K562 (cell line): ENCODE measurements around the gene STX11. TPM values are rescaled to one million over a fixed set of nuclear protein-coding genes. Genes with fewer than 3 reads are reported as not detected.

Experiments used
- CTBP1 ChIP-seq: fragments of 450-650 bp; IDR thresholded peaks from 2 replicates; pipeline ENCODE4 v1.6.1; 2016; ENCODE audit warnings: borderline replicate concordance
- DDX20 ChIP-seq: fragments of 450-650 bp; IDR thresholded peaks from 2 replicates; pipeline ENCODE4 v1.6.1; 2016; ENCODE audit warnings: missing genetic modification characterization, low read depth, mild to moderate bottlenecking, missing compliant biosample characterization, moderate library complexity
- E2F8 ChIP-seq: fragments of 450-650 bp; IDR thresholded peaks from 2 replicates; pipeline ENCODE4 v1.7.1; 2018; ENCODE audit warnings: mild to moderate bottlenecking, low read depth; ENCODE audit not compliant: partially characterized antibody
- ELK1 ChIP-seq: sonication (generic); formaldehyde crosslinking; IDR thresholded peaks from 2 replicates; pipeline ENCODE4 v1.8.1; 2022; ENCODE audit warnings: missing genetic modification reagents
- FOXJ2 ChIP-seq: fragments of 200-800 bp; sonication (Bioruptor generic); IDR thresholded peaks from 2 replicates; pipeline ENCODE4 v1.6.1; 2016; ENCODE audit warnings: missing genetic modification characterization, missing compliant biosample characterization
- KDM1A ChIP-seq, 2 experiments: fragments of 450-650 bp; IDR thresholded peaks; 2 replicates each; pipeline ENCODE4 v1.6.1; 2016; ENCODE audit warnings: mild to moderate bottlenecking in 2 of 2
- POLR3A ChIP-seq: IDR thresholded peaks from 2 replicates; pipeline ENCODE4 v1.6.1; 2011; ENCODE audit warnings: borderline replicate concordance, mild to moderate bottlenecking, moderate library complexity; ENCODE audit not compliant: insufficient read length, insufficient read depth; ENCODE audit errors: extremely low read depth
- PRDM10 ChIP-seq: fragments of 450-650 bp; IDR thresholded peaks from 2 replicates; pipeline ENCODE4 v1.6.1; 2018; ENCODE audit not compliant: partially characterized antibody
- ZBTB33 ChIP-seq: sonication (generic); formaldehyde crosslinking; IDR thresholded peaks from 2 replicates; pipeline ENCODE4 v1.8.1; 2023; ENCODE audit warnings: mild to moderate bottlenecking, missing genetic modification reagents
- ZNF551 ChIP-seq: fragments of 250-450 bp; sonication (Bioruptor Pico); IDR thresholded peaks from 2 replicates; pipeline ENCODE4 v1.5.0; 2021; ENCODE audit warnings: mild to moderate bottlenecking, moderate library complexity
- ZNF592 ChIP-seq: fragments of 450-650 bp; IDR thresholded peaks from 2 replicates; pipeline ENCODE4 v1.6.1; 2017; ENCODE audit warnings: antibody characterized with exemption, mild to moderate bottlenecking
- polyA plus RNA-seq, 8 experiments: library from polyadenylated mRNA; depleted of rRNA in 4 of 8; stranded (reverse) in 5 of 8; unstranded in 3 of 8; fragments of >200 nt; fragmentation: Nextera tagmentation in 2 of 8; fragmentation: Illumina TruSeq in 1 of 8; extraction: Ambion mirVana in 2 of 8; extraction: Trizol in 1 of 8; gene quantifications; 2 replicates each; pipeline versions ENCODE4 v1.2.1 to v1.2.3, GENCODE V29; 2011 to 2014; ENCODE audit warnings: inconsistent platforms in 1 of 8, missing spikeins in 1 of 8
- total RNA-seq, 7 experiments: library from RNA; depleted of rRNA in 6 of 7; stranded (reverse); fragments of >200 nt in 6 of 7; fragmentation: Illumina TruSeq in 2 of 7; extraction: Trizol in 2 of 7; gene quantifications; 2 replicates each; pipeline versions ENCODE4 v1.2.1 to v1.2.3, GENCODE V29; 2011 to 2021; ENCODE audit warnings: low replicate concordance in 1 of 7

The STX11 gene
- total and polyA plus RNA-seq, 9 of the 15 experiments (the other 6 are each of a cell fraction or from before 2014, with no cell fraction given) = 0.06 to 0.73 (median 0.40) TPM

- no peak for TF ChIP-seq ZNF551 (CRISPR knock-in tag)
- TF ChIP-seq ELK1 (CRISPR knock-in tag) = no peak
- TF ChIP-seq ZNF592 = peak; percentile 91
- TF ChIP-seq POLR3A = peak; percentile 95
- peak; percentile 96 for TF ChIP-seq CTBP1
- TF ChIP-seq FOXJ2 (tag) = peak; percentile 61; the same call in 1 of the 2 replicates
- peak; percentile 82 for TF ChIP-seq ZBTB33 (CRISPR knock-in tag)
- no peak for TF ChIP-seq KDM1A (IDR thresholded peaks at IDR 0.05)
- TF ChIP-seq DDX20 = no peak
- TF ChIP-seq E2F8 = no peak
- peak; percentile 1 for TF ChIP-seq PRDM10
Observed at GRCh38 chr6:144215932-144216667, 65.8 kb downstream of the STX11 start (continued).
